DMS53 (cell line): ENCODE data around the gene TNKS1BP1.

ENCODE experiments used
- DNase-seq: peaks from one replicate; lab custom pipeline; 2025; lab: John Stamatoyannopoulos, UW

Gene TNKS1BP1

GRCh38 chr11:57330029-57330428 is 5.3 kb upstream of the TNKS1BP1 start:
- no peak for DNase-seq

DNA sequence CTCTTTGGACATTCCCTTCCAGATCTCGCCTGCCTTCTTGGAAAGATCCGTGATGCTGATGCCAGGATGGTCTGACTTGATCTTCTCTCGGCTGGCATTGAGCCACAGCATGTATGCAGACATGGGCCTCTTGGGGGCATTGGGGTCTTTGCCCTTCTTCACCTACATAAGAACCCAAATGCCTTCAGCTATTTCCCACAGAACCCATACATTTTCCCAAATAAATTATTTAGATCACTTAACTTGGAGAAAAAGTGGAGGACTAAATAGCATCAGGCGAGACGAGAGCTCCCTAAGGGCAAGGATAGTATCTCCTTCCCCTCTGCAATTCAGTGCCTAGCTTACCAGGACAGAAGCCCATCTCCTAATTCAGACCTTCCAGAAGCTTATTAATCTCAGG is 3.0 kb upstream of the TNKS1BP1 start:
- no peak for DNase-seq

DNA sequence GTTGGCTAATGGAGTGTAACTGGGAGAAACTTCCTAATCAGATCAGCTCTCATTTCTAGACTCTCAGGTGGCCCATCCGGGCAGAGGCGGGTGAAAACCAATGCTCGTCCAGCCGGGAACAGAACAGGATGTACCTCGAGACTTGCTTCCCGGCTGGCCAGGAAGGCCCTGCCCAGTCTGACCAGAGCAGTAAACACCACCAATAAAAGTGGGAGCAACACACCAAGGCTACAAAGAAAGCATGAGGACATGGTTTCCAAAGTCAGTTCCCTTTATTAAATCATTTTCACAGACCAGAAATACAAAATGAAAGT is 940 bp upstream of the TNKS1BP1 start:
- DNase-seq, result peak; percentile 66

DNA sequence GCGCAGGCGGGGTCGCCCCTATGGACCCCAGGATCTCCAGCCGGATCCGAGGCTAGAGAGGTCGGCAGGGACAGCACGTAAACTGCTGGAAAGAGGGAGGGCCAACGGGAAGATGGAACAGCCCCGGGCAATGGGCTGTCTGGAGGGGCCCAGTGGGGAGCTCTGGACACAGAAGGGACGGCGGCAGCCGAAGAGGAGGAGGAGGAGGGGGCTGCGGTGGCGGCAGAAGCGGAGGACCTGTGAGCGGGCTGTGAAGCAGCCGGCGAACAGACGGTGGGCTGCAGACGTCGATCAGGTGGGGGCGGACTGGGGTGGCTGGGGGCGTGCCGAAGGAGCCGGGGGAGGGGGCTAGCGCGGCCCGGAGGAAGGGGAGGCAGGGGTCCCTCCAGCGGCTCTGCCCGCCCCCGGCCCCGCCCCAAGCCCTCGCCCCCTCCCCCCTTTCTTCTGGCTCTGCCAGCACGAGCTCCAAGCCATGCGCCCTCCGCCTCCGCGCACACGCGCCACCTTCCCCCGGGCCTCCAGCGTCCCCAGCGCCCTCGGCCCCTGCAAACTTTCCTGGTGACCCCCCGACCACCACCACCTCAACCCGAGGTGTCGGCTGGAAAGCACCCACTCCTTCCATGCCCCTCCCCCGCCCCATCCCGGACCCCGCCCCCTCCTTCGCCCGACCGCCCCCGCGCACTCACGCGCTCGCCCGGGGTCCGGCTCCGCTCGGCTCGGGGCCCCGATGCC is 432 bp downstream of the TNKS1BP1 start:
- peak; percentile 37 for DNase-seq

- no peak for DNase-seq
Observed at GRCh38 chr11:57323855-57324153, 948 bp downstream of the TNKS1BP1 start.

GRCh38 chr11:57323167-57323854 is 1.4 kb downstream of the TNKS1BP1 start:
- peak; percentile 3 for DNase-seq

GRCh38 chr11:57322256-57323166 is 2.2 kb downstream of the TNKS1BP1 start:
- peak; percentile 85 for DNase-seq

GRCh38 chr11:57321388-57322255 is 3.1 kb downstream of the TNKS1BP1 start:
- DNase-seq, result peak; percentile 30

GRCh38 chr11:57320719-57321387 is 3.9 kb downstream of the TNKS1BP1 start:
- DNase-seq, result peak; percentile 13

GRCh38 chr11:57320067-57320718 is 4.6 kb downstream of the TNKS1BP1 start:
- DNase-seq, result no peak

DNA sequence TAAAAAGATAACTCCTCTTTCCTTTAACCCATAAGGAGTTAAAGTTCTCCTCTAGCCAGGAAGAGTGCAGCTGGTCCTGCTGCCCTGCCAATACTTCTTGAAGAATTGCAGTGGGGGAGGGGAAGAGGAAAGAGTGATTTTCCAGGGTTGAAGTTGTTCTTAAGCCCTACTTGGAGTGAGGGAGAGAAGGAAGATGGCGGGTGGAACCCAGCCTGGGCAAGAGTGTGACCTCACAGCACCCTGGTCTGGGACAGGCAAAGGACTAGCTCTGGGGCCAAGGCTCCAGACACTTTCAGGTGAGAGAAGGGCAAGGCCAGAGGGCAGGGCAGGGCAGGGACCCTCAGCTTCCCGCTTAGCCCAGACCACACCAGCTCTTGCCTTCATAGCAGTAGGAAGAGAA is 6.6 kb downstream of the TNKS1BP1 start:
- DNase-seq, result no peak

DNA sequence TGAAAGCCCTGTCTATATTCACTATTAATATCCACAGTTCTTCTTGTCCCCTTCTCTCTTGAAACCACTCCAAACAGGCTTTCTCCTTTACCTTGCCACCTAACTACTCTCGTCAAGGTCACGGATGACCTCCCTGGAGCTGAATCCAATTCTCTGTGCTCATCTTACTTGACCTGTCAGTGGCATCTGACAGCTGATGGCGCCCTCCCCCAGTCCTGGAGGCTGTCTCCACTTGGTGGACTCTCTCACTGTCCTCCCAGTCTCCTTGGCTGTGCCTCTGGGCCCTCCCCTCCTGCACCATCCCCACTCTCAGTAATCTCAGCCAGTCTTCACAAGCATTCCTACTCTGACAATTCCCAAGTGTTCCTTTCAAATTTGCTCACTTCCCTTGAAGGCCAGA is 8.7 kb downstream of the TNKS1BP1 start:
- peak; percentile 12 for DNase-seq

- DNase-seq, result peak; percentile 25
Observed at GRCh38 chr11:57315491-57315890, 9.3 kb downstream of the TNKS1BP1 start.

DNA sequence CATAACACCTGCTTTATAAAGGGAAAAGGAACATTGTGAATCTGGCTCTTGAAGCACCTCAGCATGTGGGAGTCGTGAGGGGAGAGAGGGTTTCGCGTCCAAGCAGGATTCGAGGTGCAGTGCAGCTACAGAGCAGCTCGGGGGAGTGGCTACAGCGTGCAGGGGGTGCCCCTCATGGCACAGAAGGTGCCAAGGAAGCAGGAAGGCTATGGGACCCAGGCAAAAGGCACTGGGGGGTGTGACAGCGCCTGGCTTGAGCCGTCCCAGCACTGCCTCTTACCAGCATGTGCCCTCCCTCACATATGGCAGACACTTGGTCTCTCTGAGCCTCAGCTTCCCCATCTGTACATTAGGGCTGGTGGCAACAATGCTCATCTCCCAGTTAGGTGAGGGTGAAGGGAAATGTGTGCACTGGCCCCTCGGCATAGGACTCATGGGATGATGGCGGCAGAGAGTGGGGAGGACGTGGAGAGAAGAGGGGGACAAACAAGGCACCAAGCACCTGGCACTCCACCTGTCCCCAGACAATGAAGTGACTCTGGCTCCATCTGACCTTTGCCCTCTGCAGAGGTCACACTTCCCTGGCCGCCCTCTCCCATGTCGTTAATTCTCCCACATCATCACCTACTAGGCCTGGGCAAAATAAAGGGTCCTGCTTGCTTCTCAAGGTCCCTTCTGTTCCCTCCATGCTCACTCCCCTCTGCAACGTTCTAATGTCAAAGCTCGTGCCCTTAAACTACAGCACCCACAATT is 10.4 kb downstream of the TNKS1BP1 start:
- no peak for DNase-seq

DNA sequence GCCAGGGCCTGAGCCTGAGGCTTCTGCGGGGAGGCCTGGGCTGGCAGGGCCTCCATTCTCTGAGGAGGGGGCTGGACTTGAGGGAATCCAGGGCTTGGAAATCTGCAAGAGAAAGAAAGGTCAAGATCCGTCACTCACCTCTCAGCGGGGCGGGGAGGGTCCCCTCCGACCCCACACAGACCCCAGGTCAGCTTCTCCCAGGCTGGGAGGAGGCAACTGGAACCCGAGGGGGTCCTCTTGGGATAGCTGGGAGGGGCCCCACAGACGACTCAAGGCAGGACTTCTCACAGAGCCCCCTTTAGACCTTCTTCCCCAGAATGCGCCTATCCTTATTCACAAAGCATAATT is 11.0 kb downstream of the TNKS1BP1 start:
- DNase-seq, result no peak

- DNase-seq, result no peak
Observed at GRCh38 chr11:57313071-57313787, 11.5 kb downstream of the TNKS1BP1 start.

- DNase-seq, result peak; percentile 21
Observed at GRCh38 chr11:57312511-57313021, 12.2 kb downstream of the TNKS1BP1 start.

DNA sequence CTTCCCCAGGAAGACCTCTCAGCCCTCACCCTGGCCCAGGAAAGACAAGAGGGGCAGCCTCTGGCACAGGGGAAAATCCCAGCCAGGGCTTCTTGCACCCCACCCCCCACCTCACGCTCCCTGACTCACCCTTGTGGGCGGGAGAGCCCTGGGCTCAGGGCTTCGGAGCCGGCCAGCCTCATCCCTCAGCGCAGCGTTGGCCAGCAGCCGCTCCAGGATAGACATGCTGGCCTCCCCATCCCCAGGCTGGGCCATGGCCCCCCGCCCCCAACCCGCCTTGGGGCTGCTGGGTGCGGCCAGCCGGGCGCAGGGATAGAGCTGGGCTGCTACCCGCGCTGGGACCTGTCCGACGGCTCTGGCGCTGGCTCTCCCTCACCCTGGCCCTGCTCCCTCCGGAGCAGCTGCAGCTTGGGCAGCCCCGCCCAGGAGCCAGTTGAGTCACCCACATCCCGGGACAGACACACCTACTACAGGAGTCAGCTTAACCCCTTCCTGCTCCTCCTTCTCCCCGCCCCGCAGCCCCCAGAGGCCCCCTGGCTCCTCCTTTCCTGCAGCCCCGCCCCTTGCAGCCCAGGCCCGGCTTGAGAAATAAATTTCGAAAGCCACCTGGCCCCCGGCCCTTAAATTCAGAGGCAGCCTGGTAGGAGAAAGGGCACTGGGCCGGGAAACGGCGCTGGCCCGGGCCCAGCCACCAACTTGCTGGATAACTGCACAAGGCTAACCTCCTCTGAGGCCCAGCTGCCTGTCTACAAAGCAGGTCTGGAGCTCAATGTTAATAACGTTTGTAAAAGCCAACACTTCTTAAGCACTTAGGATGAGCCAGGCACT is 13.4 kb downstream of the TNKS1BP1 start:
- peak; percentile 86 for DNase-seq
